ENCODE measurements around the gene KLHDC7A. TPM values are rescaled to one million over a fixed set of nuclear protein-coding genes. Genes with fewer than 3 reads are reported as not detected.

The KLHDC7A gene
- total and polyA plus RNA-seq, 2 experiments from 2014 or later: 2.2 to 2.3 TPM

DNA sequence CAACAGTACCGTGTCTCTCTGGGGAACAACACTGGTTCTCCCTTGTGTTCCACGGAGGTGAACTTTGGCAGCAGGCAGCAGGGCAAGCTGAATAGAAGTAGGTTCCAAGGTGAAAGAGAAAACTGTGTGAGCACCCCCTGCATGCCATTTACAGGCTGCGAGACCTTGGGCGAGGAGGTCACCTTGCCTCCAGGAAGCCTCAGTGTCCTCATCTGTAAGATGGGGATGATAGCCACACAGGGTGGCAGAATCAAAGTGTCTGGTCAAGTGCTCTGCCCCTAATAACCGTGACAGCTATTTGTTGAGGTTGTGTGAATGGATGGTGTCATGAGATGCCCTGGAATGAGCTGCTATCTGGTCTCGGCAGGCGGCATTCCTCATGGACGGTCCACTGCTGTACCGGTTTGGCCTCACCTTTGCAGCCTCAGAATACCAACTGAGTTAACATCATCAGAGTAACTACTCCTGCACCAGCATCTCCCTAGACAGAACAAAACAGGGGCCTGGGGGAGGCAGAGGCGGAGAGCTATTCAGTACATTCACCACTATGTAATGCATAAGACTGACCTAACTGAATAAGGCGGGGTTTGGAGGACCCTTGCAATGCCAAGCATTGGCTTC lies 7.4 kb upstream of the KLHDC7A start:
- H3K4me3 ChIP-seq: no peak overlapping the region
- no peak overlapping the region for H3K27ac ChIP-seq
- no peaks in the 10 kb centered on the region for H3K36me3 ChIP-seq (replicated peaks; ENCODE audit: insufficient read depth, low read depth)
- H3K4me2 ChIP-seq: no peak overlapping the region
- 83% methylated on average over 11 of the region's 11 CpGs for WGBS (ENCODE audit: low lambda C conversion rate, missing lambda C conversion rate)
- H2AFZ ChIP-seq: no peak overlapping the region
- no peaks in the 10 kb centered on the region for H3K27me3 ChIP-seq
- TF ChIP-seq EZH2 (IDR thresholded peaks at IDR 0.05; ENCODE audit: borderline replicate concordance) (no peak), EZH2phosphoT487 (IDR thresholded peaks at IDR 0.05; ENCODE audit: low read depth, severe bottlenecking, unreplicated experiment) (no peak)
- TF ChIP-seq, protein P1, sequence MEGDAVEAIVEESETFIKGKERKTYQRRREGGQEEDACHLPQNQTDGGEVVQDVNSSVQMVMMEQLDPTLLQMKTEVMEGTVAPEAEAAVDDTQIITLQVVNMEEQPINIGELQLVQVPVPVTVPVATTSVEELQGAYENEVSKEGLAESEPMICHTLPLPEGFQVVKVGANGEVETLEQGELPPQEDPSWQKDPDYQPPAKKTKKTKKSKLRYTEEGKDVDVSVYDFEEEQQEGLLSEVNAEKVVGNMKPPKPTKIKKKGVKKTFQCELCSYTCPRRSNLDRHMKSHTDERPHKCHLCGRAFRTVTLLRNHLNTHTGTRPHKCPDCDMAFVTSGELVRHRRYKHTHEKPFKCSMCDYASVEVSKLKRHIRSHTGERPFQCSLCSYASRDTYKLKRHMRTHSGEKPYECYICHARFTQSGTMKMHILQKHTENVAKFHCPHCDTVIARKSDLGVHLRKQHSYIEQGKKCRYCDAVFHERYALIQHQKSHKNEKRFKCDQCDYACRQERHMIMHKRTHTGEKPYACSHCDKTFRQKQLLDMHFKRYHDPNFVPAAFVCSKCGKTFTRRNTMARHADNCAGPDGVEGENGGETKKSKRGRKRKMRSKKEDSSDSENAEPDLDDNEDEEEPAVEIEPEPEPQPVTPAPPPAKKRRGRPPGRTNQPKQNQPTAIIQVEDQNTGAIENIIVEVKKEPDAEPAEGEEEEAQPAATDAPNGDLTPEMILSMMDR (IDR thresholded peaks at IDR 0.05; ENCODE audit: poor library complexity): no peak
- H3K79me2 ChIP-seq: no peaks in the 10 kb centered on the region
- H3K4me1 ChIP-seq (ENCODE audit: insufficient read depth): no peaks in the 10 kb centered on the region
- H3K9me2 ChIP-seq (replicated peaks; ENCODE audit: insufficient read depth): no peaks in the 10 kb centered on the region
- no peaks in the 10 kb centered on the region for H4K20me1 ChIP-seq (ENCODE audit: insufficient read depth, poor library complexity, severe bottlenecking)
- H3K9me3 ChIP-seq (ENCODE audit: low read depth): no peaks in the 10 kb centered on the region
- DNase-seq (ENCODE audit: low spot score): no peak

DNA sequence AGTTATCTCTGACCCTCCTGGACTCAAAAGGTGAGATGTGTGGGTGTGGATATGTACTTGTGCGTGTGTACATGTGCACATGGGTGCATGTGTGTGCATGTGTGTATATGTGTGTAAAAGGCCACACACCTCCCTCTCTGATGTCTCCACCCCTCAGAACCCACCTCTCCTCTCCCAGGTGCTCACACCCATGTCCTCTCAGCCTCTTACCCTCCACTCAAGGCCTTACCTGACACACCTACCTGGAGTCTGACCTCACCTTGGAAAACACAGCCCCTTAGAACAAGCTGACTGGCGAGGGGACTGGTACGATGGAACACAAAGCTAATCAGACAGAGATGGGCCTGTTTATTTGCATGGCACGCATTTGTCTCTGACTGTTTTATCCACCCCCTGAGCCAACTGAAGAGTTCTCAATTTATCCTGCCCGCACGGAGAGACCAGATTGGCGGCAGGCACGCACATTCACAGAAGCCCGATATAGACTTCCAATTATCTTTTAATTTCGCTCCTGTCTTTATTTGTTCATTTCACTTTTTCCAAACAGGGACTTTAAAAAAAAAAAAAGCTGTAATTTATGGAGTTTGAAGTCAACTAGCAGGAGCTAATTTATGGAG lies 6.1 kb upstream of the KLHDC7A start:
- Histone ChIP-seq H4K20me1 (ENCODE audit: insufficient read depth, poor library complexity, severe bottlenecking) (no peaks in the 10 kb centered on the region), H2AFZ (no peak overlapping the region), H3K4me1 (ENCODE audit: insufficient read depth) (peaks cover 2% of the 10 kb centered on the region), H3K9me2 (replicated peaks; ENCODE audit: insufficient read depth) (no peaks in the 10 kb centered on the region), H3K4me3 (no peak overlapping the region), H3K36me3 (replicated peaks; ENCODE audit: insufficient read depth, low read depth) (no peaks in the 10 kb centered on the region), H3K4me2 (no peak overlapping the region), H3K27me3 (no peaks in the 10 kb centered on the region), H3K79me2 (no peaks in the 10 kb centered on the region), H3K27ac (no peak overlapping the region), H3K9me3 (ENCODE audit: low read depth) (no peaks in the 10 kb centered on the region)
- TF ChIP-seq, protein P1 (IDR thresholded peaks at IDR 0.05; ENCODE audit: poor library complexity): no peak
- no peak for TF ChIP-seq EZH2phosphoT487 (IDR thresholded peaks at IDR 0.05; ENCODE audit: low read depth, severe bottlenecking, unreplicated experiment)
- TF ChIP-seq EZH2 (IDR thresholded peaks at IDR 0.05; ENCODE audit: borderline replicate concordance): no peak
- 91% methylated on average over 10 of the region's 10 CpGs for WGBS (ENCODE audit: low lambda C conversion rate, missing lambda C conversion rate)
- no peak for DNase-seq (ENCODE audit: low spot score)

DNA sequence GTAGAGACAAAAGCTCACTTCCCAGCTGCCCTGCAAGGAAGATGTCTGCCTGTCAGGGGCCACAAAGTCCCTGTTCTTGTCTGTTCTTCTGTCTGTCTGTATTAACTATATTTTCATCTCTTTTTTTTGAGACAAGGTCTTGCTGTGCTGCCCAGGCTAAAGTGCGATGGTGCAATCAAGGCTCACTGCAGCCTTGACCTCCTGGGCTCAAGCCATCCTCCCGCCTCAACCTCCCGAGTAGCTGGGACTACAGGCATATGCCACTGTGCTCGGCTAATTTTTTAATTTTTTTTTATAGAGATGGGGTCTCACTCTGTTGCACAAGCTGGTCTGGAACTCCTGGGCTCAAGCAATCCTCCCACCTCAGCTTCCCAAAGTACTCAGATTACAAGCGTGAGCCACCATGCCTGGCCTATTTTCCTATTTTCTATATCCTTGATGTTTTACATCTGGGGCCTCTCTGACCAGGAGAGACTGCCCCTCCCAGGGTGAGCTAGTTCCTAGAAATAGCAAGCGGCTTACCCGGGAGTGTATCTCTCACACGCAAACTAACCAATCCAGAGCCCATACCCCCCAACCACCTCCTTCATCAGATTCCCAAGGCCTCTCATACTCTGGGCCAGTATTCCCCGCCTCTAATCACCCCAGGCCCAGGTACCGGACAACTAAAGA lies 5.4 kb upstream of the KLHDC7A start:
- Histone ChIP-seq H3K27ac (no peak overlapping the region), H3K27me3 (no peaks in the 10 kb centered on the region), H3K4me1 (ENCODE audit: insufficient read depth) (peaks cover 9% of the 10 kb centered on the region), H3K36me3 (replicated peaks; ENCODE audit: insufficient read depth, low read depth) (no peaks in the 10 kb centered on the region), H3K9me3 (ENCODE audit: low read depth) (no peaks in the 10 kb centered on the region), H3K4me2 (no peak overlapping the region), H3K9me2 (replicated peaks; ENCODE audit: insufficient read depth) (no peaks in the 10 kb centered on the region), H4K20me1 (ENCODE audit: insufficient read depth, poor library complexity, severe bottlenecking) (no peaks in the 10 kb centered on the region), H3K79me2 (no peaks in the 10 kb centered on the region), H3K4me3 (no peak overlapping the region), H2AFZ (no peak overlapping the region)
- no peak for TF ChIP-seq EZH2phosphoT487 (IDR thresholded peaks at IDR 0.05; ENCODE audit: low read depth, severe bottlenecking, unreplicated experiment)
- no peak for TF ChIP-seq EZH2 (IDR thresholded peaks at IDR 0.05; ENCODE audit: borderline replicate concordance)
- TF ChIP-seq, protein P1 (IDR thresholded peaks at IDR 0.05; ENCODE audit: poor library complexity): no peak
- WGBS (ENCODE audit: low lambda C conversion rate, missing lambda C conversion rate): 80% methylated on average over 10 of the region's 10 CpGs
- DNase-seq (ENCODE audit: low spot score): no peak

All from hepatocyte (in vitro differentiated cells).